Measurements from ENCODE around the gene CTNNBIP1.

The CTNNBIP1 gene

DNA sequence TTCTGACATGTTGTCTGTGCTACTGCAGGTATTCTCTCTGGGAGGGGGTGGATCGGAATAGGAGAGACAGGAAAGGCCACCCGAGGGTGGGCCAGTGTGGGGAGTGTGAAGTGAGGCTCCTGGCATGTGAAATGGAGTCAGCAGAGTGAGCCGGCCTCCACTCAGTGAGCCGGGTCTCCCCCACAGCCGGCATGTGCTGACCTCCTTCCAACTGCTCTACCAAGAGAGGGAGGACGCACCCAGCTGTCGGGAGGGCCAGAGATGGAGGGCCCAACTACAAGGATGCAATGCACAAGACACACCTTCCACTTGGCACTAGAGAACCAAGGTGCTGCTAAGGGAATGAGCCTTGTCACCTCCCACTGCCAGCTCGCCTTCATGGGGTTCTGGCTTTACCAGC, 58.1 kb downstream of the CTNNBIP1 start:
- DNase-seq, result no peak

- no peak for DNase-seq
Observed at GRCh38 chr1:9850442-9851162, 59.5 kb downstream of the CTNNBIP1 start.

GRCh38 chr1:9849691-9850441, 60.2 kb downstream of the CTNNBIP1 start:
- DNase-seq, result no peak

DNA sequence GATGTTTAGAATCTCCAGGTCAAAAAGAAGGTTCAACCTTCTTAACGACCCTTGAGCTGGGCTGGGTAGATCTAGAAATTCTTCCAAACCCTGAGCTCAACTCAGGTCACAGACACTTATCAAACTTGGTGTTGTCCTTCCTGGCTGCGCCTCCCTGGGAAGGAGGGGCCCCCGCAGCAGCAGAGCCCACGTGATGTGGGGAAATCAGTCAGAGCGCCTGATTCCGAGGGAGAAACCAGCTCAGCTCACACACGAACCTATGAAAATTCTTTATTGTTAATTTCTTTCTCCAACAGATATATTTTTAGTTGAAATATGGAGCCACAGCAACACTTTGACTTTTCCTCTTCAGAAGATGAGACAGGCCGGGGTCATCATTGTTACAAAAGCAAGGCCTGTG, 62.0 kb downstream of the CTNNBIP1 start:
- DNase-seq, result no peak

GRCh38 chr1:9847269-9847668, 62.8 kb downstream of the CTNNBIP1 start:
- no peak for DNase-seq

GRCh38 chr1:9846611-9847171, 63.4 kb downstream of the CTNNBIP1 start:
- no peak for DNase-seq

DNA sequence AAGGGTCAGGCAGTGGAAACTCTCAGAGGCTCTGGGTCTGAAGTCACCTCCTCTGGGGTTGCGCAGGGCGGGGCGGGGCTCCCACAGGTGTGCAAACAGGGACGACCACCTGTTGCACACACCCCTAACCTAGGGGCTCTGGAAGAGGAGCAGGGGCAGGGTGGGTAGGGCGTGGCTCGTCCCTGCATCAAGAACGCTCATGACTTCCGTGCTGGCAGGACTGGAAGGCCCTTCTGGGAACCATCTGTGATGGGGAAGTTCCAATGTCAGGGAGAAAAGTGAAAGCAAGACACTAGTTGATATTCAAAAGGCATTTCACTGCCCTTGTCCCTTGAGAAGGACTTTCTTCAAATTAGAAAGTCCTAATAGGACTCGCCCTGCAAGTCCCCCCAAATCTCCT, 64.2 kb downstream of the CTNNBIP1 start:
- DNase-seq, result no peak

DNA sequence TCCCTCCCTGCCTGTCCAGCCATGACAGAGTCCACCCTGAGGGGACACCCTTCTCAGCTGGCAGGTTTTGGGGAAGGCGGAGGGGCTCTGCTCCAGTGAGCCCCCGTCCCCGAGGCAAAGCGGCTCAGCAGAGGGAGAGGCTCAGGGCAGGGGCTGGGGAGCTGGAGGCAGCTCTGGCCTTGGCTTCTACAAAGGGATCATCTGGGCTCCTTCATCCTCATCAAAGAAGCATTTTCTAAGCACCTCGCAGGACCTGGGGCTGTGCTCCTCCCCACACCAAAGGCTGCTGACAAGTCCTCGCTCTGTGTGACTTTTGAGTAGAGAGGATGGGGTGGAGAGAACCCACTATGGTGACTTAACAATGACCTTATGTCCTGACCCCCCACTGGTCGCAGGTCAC, 65.3 kb downstream of the CTNNBIP1 start:
- DNase-seq, result no peak

DNA sequence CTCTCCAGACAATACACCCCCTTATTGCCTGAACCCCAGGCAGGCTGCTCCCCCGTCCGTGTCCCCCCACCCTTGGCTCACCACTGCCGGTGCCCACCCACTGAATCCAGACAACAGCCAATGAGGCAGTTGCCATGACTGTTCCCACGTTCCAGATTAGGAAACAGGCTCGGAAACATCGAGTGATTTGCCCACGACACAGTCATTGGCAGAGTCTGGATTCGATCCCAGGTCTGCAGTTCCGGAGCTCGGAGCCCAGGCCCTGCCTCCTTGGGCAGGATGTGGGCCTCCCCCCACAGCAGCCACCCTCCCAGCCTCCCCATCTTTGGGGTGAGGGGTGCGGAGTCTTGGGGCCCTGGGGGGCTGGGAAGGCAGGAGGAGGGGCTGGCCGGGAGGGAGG, 66.0 kb downstream of the CTNNBIP1 start:
- DNase-seq, result no peak

GRCh38 chr1:9843576-9843945, 66.5 kb downstream of the CTNNBIP1 start:
- no peak for DNase-seq

DNA sequence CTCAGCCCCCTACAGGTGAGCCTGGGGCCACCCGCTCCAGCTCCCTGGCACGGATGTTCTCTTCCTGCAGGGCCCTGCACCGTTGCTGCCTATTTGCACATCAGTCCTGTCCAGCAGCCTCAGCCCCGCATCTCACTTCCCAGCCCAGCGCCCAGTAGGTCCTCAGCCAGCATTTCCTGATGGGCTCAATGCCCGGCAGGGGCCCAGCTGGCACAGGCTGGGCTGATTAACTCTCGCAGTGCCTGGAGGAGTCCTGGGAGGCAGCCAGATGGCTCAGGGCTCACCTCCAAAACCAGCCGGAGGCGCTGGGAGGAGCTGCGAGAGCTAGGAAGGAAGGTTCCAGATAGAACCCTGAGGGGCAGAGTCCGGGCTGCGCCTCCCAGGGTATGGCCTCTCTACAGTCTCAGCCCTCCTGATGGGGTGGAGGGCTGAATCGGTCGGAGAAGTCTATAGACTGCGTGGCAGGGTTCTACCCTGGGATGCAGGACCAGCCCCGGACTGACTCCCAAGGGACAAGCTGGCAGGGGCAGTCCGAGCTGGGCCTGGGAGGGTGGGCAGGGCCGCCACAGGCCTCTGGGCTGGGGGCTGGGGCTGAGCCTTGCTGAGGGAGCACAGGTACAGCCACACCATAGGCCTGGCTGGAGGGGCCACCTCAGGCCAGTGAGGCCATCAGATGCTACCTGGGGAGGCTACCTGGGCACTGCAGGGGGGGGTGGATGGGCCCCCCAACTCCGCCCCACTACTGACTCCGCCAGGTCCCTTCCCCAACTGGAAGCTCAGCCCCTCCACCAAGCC, 67.1 kb downstream of the CTNNBIP1 start:
- DNase-seq, result no peak

GRCh38 chr1:9842073-9842711, 67.9 kb downstream of the CTNNBIP1 start:
- no peak for DNase-seq

DNA sequence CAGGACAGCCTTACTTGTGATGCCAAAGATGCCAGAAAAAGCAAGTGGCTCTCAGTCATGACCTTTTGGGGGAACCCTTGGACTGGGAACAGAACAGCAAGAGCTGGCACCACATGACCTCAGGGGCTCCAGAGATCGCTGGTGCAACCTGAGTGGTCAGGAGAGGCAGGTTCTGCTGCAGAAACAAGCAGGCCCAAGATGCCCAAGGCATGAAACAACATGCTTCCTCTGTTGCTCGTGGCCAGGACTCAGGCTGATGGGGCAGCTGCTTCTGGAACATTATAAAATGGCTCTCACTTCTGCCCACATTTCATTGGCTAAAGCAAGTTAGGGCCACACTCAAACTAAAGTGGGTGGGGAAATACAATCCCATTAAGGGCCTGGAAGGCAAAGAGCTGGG, 68.6 kb downstream of the CTNNBIP1 start:
- DNase-seq, result no peak

DNA sequence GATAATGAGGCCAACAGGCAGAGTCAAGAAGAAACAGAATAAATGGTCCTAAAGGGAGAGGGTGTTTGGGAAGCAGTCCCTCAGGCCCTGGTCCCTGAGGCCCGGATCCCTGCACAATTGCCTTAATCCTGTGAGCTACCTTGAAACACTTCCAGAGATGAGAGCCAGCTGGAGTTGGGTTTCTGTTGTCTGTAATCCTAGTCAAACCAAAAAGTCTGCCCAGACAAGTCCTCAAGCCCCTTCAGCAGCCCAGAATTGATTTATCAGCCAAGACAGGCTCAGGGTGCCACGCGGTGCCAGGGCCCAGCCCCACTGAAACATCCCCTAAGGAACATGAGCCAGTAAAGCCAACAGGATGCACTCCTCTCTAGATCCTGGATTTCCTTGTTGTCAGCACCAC, 69.9 kb downstream of the CTNNBIP1 start:
- DNase-seq, result no peak

GRCh38 chr1:9838946-9839345, 71.1 kb downstream of the CTNNBIP1 start:
- DNase-seq, result no peak

GRCh38 chr1:9836632-9836960, 73.5 kb downstream of the CTNNBIP1 start:
- DNase-seq, result no peak

GRCh38 chr1:9835758-9836631, 74.1 kb downstream of the CTNNBIP1 start:
- DNase-seq, result no peak

- DNase-seq, result no peak
Observed at GRCh38 chr1:9835404-9835757, 74.7 kb downstream of the CTNNBIP1 start.

DNA sequence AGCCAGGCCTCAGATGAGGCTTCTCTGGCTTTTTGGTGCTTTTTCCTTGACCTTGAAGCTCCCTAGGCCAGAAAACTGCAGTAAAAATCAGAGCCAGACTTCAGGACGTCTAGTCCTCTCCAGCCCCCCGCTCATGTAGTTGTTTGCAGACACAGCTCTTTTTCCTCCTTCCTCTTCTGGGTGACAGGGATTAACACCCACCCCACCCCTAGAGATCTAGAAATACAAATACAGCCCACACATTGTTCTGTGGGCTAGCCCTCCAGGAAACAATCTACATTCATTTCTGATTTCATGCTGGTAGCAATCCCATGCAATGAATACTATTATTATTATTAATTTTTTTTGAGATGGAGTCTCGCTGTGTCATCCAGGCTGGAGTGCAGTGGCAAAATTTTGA, 76.4 kb downstream of the CTNNBIP1 start:
- DNase-seq, result no peak

DNA sequence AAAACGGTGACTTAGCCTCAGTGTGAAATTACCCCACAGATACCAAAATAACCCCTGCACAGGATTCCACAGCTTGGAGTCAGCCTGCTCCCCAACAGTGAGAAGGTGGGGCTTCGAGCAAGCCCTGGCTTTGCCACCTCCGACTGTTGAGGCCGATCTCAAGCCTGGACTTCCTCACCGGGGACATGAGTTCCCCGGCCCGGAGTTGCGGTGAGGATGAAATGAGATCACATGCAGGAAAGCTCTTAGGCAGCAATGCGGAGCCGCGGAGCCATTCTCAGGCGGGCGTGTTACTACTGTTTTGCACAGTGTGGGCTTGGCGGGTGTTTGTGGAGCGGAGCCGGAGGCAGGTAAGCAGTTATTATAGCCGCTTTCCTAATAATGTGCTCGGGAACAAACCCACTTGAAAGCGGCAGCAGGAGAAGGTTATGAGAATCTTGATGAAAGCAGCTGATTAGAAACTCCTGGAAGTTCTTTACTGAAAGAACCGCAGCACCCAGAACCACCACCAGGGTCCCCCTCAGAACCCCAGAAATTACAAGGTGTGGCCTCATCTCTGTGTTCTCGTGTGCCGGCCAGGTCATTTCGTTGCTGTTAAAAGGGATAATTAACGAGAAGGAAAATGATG, 82.4 kb downstream of the CTNNBIP1 start:
- DNase-seq, result no peak

GRCh38 chr1:9826616-9827015, 83.5 kb downstream of the CTNNBIP1 start:
- DNase-seq, result no peak

DNA sequence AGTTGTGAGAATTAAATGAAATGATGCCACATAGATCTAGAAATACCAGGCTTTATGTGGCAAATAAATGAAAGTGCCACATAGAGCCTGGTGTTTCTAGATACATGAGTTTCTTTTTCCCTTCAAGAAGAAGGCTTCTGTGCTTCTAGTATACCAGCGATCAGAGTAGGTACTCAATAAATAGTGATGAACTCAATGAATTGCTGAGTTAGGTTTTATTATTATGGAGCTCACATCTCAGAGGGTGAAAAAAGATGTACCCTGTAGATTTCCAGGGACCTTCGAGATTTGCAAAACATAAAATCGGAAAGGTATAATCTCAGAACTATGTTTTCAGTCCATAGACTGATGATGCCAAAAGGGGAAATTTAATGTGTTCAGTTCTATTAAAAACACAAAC, 84.0 kb downstream of the CTNNBIP1 start:
- DNase-seq, result no peak
